HG02981 (cell line): ENCODE measurements around the gene PRKG1.
"Not testable (repeated sequence)": the region's sequence is repeated elsewhere in the genome, so short reads cannot be mapped to it uniquely, and the experiment has no call there.

Experiments used
- ATAC-seq: cut with Tn5 transposase; IDR thresholded peaks from one replicate; pipeline ENCODE4 v1.9.1; 2021; ENCODE audit warnings: mild to moderate bottlenecking, moderate library complexity; ENCODE audit not compliant: unreplicated experiment

PRKG1 gene

GRCh38 chr10:52020702-52021101, 946.4 kb downstream of the PRKG1 start:
- no peak for ATAC-seq

DNA sequence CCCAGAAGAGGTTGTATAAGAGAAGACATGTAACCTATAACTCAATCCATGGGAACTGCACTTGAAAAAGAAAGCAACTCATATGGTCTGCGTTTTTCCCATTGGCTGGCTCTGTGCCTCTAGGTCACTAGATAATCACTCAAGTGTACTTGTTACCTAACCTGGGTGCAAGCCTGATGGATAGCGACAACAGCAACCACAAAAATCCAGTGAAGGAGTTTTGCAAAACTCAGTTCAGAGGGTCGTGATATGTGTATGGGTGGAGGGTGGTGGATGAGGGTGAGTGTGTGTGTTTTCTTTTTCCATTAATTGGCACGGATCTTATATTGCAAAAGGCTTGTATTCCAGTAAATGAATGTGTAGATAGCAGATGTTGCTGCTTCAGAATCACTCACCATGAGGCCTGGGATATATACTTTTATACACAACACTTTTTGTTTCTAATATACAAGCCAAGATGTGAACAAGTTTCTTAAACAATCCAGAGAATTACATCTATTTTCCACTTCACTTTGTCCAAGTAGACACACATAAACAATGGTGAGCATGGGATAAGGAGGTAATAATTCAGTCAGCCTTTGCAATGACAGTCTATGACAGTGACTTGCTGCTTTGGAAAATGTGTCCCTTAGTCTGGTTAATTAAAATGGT, 952.9 kb downstream of the PRKG1 start:
- ATAC-seq = no peak

GRCh38 chr10:52028523-52028858, 954.2 kb downstream of the PRKG1 start:
- ATAC-seq = no peak

- no peak for ATAC-seq
Observed at GRCh38 chr10:52029628-52030027, 955.3 kb downstream of the PRKG1 start.

- ATAC-seq = no peak
Observed at GRCh38 chr10:52030051-52030790, 955.9 kb downstream of the PRKG1 start.

DNA sequence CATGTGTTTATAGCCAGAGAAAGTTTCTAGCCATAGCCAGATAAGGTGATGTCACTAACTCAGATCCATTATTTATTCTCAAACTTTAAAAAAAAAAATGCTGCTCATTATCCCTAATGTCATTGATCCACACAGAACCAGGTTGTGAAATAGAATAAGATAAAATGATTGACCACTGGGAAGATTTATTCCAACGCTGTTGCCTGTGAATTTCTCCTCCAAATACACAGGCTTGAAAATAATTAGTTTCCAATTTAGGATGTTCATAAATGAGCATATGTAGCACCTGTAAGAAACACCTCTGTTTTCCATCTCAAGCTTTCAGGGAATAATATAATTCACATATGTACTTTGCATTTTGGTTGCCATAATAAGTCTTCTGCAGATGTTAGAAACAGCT, 956.7 kb downstream of the PRKG1 start:
- ATAC-seq = no peak

- ATAC-seq = no peak
Observed at GRCh38 chr10:52031771-52032170, 957.5 kb downstream of the PRKG1 start.

- ATAC-seq = no peak
Observed at GRCh38 chr10:52032681-52033629, 958.7 kb downstream of the PRKG1 start.

GRCh38 chr10:52039002-52039793, 964.9 kb downstream of the PRKG1 start:
- ATAC-seq = not testable (repeated sequence)

- ATAC-seq = no peak
Observed at GRCh38 chr10:52040486-52040885, 966.2 kb downstream of the PRKG1 start.

- no peak for ATAC-seq
Observed at GRCh38 chr10:52043811-52044210, 969.5 kb downstream of the PRKG1 start.

DNA sequence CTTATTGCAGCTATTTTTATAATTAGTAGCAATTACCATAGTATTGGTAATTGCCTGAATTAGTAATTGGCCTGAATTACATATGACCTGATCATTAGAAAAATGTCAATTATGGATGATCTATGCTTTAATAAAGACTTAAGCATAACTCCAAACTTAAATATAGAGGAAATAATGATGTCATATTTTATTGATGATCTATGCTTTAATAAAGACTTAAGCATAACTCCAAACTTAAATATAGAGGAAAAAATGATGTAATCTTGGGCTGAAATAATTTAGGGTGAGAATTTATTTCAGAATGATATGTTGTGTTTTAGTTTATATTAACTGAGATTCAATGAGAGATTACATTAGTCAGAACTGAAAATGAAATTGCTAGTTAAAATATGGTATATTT, 973.8 kb downstream of the PRKG1 start:
- no peak for ATAC-seq

DNA sequence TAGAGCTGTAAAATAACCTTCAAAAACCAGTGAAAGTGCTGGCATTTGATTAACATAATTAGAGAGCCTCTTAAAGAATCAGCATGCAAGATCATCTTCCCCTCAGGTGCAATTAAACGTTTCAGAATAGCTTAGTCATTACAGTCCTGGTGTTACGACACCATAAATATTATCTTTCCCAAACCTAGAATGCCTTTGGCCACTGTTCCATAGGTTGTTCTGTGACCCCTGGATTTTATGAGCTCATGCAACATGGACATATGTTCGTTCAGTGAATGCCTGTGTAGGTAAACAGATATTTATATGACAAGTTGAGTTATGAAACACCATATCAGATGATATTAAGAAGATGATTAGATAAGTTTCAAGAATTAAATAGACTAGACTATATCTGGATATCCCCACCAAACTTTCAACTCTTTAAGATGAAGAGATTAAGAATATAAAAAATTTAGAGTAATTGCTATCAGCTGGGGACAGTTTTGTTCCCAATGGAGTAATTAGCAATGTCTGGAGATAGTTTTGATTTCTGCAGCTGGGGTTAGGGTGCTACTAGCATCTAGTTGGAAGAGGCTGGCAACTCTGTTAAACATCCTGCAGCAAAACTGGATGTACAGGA, 976.3 kb downstream of the PRKG1 start:
- ATAC-seq = no peak

DNA sequence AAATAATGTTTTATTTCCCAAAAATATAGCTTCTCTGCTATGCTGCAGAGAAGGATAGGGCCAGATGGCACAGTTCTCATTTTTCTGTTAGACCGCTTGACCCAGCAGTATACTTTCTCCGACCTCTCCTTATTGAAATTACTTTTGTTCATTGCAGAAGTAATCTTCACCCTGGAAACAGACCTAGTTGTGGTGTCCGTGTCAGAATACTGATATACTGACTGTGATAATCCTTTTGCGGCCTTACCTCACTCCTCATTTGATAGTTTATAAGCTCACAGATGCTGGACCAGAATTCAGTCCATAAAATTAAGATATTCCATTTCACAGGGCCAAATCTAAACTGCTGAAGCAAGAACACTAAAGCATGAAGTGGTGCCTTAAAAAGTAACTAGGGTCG, 979.2 kb downstream of the PRKG1 start:
- no peak for ATAC-seq

- no peak for ATAC-seq
Observed at GRCh38 chr10:52056291-52056690, 982.0 kb downstream of the PRKG1 start.

DNA sequence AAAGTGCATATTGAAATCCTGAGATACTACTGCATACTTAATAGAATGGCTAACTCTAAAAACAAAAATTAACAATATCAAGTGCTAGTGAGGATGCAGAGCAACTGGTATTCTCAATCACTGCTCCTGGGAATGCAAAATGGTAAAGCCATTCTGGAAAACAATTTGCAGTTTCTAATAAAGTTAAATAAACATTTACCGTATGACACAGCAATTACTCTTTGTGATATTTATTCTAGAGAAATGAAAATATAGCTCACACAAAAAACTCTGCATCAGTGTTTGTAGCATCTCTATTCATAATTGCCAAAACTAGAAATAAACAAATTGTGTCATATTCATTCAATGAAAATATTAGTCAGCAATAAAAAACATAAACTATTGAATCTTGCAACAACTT, 984.8 kb downstream of the PRKG1 start:
- no peak for ATAC-seq

GRCh38 chr10:52063159-52063558, 988.9 kb downstream of the PRKG1 start:
- ATAC-seq = no peak

GRCh38 chr10:52064084-52064845, 990.0 kb downstream of the PRKG1 start:
- no peak for ATAC-seq

DNA sequence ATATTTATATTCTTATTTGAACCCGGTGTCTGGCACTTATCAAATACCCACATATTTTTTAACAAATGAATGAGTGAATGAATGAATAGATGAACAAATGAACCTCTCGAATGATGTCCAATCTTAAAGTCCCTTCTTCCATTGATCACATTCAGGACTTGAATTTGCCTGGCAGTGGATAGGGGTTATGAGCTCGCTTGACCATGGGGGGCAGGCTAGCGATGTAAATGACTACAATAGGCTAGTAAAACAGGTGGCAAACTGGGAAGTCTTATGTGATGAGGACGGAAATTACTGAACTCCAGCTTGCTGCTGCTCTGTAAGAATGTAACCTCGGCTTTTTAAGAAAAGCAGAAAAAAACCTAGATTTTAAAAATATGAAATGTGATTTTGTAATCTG, 992.1 kb downstream of the PRKG1 start:
- ATAC-seq = no peak

DNA sequence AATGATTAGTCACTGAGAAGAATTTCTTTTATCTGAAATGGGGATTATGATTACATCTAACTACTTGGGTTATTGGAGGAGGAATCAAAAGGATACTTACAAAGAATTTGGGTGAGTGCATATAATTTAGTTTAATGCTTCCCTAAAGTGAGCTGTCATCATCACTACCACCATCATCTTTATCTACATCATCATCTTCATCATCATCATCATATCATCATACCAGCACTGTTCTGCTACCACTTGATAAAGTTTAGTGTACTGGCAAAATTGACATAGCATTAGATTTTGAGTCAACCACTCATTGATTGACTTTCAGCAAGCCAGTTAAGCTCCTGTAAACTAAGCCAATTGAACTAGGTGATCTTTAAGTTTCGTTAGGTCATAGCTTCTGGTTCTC, 994.2 kb downstream of the PRKG1 start:
- ATAC-seq = no peak
